Measurements from ENCODE around the gene IRX4.
"Not testable (repeated sequence)": the region's sequence is repeated elsewhere in the genome, so short reads cannot be mapped to it uniquely, and the experiment has no call there.

IRX4 gene

DNA sequence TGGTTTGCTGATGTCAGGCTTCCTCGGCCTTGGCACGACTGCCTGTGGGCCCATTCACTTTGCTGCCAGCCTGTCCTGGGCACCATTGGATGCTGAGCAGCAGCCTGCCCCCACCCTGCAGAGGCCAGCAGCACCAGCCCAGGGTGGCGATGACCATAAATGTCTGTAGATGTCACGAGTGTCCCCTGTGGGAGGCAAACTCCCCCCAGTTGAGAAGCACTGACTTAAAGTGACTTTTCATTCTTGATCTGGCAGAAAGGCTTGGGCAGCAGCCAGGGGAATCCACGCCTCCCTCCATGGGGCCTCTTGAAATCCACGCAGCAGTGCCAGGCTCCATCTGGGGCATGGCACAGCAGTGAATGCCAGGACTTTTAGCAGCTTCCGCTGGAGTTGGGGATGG, 21.8 kb downstream of the IRX4 start:
- DNase-seq, result peak in 18 of 56 donors; percentile 8 to 78 (median 25)

GRCh38 chr5:1860021-1860610, 22.6 kb downstream of the IRX4 start:
- DNase-seq, result no peak

GRCh38 chr5:1859099-1859498, 23.6 kb downstream of the IRX4 start:
- no peak for DNase-seq

GRCh38 chr5:1858436-1858835, 24.3 kb downstream of the IRX4 start:
- DNase-seq, result no peak

GRCh38 chr5:1857256-1857600, 25.5 kb downstream of the IRX4 start:
- no peak for DNase-seq

DNA sequence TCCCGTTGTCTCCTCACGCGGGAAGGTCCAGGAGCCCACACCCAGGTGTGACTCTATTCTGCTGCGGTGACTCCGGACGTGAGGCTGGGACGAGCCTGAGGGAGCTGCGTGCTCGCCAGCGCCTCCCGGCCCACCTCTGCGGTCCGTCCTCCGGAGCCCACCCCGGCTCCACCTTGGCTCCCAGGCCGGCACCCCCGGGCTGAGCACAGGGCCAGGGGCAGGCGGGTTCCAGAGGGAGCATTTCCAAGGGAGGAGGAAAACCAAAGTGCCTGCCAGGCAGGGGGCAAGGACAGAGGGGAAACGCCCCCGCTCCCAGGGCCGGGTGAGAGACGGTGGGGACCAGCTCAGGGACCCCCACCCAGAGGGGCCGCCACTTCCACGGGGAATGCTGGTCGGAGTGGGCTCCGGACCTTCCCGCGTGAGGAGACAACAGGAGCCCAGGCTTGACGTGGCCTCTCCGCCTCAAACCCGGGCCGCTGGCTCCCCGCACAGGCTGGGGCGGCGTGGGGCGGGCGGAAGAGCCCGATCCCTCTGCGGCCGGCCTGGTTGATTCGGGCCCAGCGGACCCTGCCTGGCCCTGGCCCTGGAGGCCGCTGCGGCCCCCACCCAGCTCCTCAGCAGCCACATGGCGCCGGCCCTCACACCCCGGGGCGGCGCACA, 26.0 kb downstream of the IRX4 start:
- no peak for DNase-seq

GRCh38 chr5:1855596-1855995, 27.1 kb downstream of the IRX4 start:
- no peak for DNase-seq

- DNase-seq, result no peak
Measured at GRCh38 chr5:1855075-1855474, 27.6 kb downstream of the IRX4 start.

DNA sequence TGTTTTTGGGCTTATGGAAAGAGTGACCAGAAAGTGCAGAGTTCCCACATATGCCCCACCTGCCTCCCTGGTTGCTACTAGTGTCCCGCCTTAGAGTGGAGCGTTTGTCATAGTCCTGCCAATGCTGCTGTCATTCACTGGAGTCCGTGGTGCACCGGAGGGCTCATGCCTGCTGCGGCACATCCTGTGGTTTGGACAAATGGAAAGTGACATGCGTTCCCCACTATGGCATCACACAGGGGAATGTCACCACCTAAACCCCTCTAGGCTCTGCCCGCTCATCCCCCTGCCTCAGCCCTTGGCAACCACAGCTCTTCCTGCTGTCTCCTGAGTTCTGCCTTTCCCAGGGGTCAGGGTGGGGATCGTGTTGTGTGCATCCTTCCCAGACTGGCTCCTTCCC, 29.2 kb downstream of the IRX4 start:
- no peak for DNase-seq

DNA sequence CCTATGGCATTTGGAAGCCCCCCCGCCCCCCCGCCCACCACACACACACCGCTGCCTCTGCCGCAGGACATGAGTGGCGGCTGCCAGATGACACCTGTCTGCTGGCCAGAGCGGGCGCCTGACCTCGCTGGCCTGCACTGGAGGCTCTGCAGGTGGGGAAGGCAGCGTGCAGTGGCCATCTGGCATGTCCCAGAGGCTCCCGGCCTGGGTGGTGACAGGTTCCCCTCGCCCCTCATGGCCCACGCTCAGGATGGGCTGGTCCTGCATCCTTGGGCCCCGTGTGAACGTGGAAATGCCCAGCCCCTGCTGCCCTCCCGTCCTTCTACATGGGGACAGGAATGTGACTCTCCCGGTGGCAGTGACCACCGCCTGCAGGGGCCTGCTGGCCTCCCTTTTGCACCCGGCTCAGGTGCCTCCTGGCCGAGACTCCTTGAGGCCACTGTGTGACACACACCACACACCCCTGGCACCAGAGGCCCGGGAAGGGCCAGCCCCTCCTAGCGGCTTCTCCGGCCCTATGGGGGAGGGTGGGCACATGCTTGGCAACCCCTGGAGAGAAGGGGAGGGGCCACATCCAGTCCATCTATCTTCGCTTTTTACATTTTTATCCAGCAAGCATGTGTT, 30.3 kb downstream of the IRX4 start:
- no peak for DNase-seq

GRCh38 chr5:1851290-1851934, 31.3 kb downstream of the IRX4 start:
- no peak for DNase-seq

- DNase-seq, result no peak
Measured at GRCh38 chr5:1850324-1851154, 32.2 kb downstream of the IRX4 start.

GRCh38 chr5:1847611-1848010, 35.1 kb downstream of the IRX4 start:
- DNase-seq, result no peak

DNA sequence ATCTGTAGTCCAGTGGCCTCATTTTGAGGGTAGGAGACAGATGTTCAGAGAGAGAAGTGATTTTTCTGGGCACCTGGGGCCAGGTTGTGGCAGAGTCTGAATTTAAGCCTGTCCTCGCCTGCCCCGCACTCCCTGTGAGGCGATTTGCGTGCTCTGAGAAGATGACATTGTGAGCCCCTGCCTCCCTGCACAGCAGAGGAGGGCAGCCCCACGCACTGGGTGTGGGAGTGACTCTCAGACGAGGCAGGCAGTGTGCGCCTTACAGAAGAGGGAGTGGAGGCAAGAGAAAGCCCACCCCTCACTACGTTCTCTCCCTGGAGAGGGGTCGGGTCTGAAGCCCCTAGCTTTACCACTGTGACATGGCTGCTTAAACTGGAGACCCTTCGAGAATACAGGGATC, 35.7 kb downstream of the IRX4 start:
- no peak for DNase-seq

- DNase-seq, result no peak
Measured at GRCh38 chr5:1846583-1846982, 36.1 kb downstream of the IRX4 start.

DNA sequence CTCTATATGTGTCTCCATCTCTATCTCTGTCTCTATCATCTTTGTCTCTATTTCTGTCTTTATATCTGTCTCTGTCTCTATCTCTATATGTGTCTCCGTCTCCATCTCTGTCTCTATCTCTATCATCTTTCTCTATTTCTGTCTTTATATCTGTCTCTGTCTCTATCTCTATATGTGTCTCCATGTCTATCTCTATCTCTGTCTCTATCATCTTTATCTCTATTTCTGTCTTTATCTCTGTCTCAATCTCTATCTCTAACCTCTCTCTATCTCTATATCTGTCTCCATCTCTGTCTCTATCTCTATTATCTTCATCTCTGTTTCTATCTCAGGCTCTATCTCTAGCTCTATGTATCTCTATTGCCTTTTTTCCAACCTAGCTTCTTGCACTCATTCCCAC, 37.0 kb downstream of the IRX4 start:
- no peak for DNase-seq

GRCh38 chr5:1844708-1845436, 37.9 kb downstream of the IRX4 start:
- no peak for DNase-seq

- DNase-seq, result not testable (repeated sequence)
Measured at GRCh38 chr5:1843761-1844160, 39.0 kb downstream of the IRX4 start.

- DNase-seq, result no peak
Measured at GRCh38 chr5:1842004-1842819, 40.5 kb downstream of the IRX4 start.

Data from amygdala (tissue), 56 donors.